Mesothelial cell of epicardium (in vitro differentiated cells): ENCODE results near the gene FHDC1. TPM values are rescaled to one million over a fixed set of nuclear protein-coding genes. Genes with fewer than 3 reads are reported as not detected.

Source experiments
- DNase-seq, 2 experiments: peaks; one replicate each; pipeline ENCODE4 v3.0.0; 2021; ENCODE audit warnings: low spot score in 2 of 2; ENCODE audit not compliant: unreplicated experiment in 2 of 2
- H3K27ac Mint-ChIP-seq: 2 replicates; pipeline ENCODE4 v1.8.0; 2021; ENCODE audit warnings: mixed read lengths
- H3K27me3 Mint-ChIP-seq: 2 replicates; pipeline ENCODE4 v1.8.0; 2021; ENCODE audit warnings: low read depth, mixed read lengths
- H3K36me3 Mint-ChIP-seq: 2 replicates; pipeline ENCODE4 v1.8.0; 2021; ENCODE audit warnings: mixed read lengths
- H3K4me1 Mint-ChIP-seq: 2 replicates; pipeline ENCODE4 v1.8.0; 2021; ENCODE audit warnings: mixed read lengths
- H3K4me3 Mint-ChIP-seq: 2 replicates; pipeline ENCODE4 v1.8.0; 2021; ENCODE audit warnings: mild to moderate bottlenecking, moderate library complexity, mixed read lengths
- H3K9me3 Mint-ChIP-seq: 2 replicates; pipeline ENCODE4 v1.8.0; 2021; ENCODE audit warnings: mixed read lengths
- total RNA-seq: library from RNA; stranded (reverse); gene quantifications from 3 replicates; pipeline ENCODE4 v1.2.1, GENCODE V29; 2021
- TF ChIP-seq, protein P1 (sequence below): fragments of 200-600 bp; sonication (generic); IDR thresholded peaks from one replicate; pipeline ENCODE4 v1.5.0; 2021; ENCODE audit warnings: antibody characterized with exemption; ENCODE audit not compliant: unreplicated experiment

The FHDC1 gene
- total RNA-seq, 1 donor from 2014 or later = 4.6 TPM

DNA sequence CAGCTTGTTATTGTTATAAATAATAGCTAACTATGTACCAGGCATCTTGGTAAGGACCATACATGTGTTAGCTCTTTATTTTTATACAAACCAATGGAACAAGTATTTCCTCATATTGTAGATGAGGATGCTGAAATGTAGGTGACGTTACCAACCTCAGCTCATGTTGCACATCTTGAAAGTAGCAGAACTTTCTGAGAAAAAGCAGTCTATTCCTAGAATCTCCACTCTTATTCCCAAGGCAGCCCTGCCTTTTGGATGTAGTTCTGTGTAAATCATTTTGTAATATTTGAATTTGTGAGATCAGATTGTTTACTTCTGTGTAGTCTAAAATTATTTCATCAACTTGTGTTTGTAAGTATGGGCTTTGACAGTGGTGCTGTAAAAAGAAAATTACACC is 5.3 kb downstream of the FHDC1 start:
- TF ChIP-seq, protein P1, sequence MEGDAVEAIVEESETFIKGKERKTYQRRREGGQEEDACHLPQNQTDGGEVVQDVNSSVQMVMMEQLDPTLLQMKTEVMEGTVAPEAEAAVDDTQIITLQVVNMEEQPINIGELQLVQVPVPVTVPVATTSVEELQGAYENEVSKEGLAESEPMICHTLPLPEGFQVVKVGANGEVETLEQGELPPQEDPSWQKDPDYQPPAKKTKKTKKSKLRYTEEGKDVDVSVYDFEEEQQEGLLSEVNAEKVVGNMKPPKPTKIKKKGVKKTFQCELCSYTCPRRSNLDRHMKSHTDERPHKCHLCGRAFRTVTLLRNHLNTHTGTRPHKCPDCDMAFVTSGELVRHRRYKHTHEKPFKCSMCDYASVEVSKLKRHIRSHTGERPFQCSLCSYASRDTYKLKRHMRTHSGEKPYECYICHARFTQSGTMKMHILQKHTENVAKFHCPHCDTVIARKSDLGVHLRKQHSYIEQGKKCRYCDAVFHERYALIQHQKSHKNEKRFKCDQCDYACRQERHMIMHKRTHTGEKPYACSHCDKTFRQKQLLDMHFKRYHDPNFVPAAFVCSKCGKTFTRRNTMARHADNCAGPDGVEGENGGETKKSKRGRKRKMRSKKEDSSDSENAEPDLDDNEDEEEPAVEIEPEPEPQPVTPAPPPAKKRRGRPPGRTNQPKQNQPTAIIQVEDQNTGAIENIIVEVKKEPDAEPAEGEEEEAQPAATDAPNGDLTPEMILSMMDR = no peak
- no peaks in the 10 kb centered on the region for H3K36me3 Mint-ChIP-seq
- H3K4me1 Mint-ChIP-seq = peaks cover 24% of the 10 kb centered on the region
- H3K4me3 Mint-ChIP-seq = no peak overlapping the region
- H3K27me3 Mint-ChIP-seq = peaks cover 33% of the 10 kb centered on the region
- H3K9me3 Mint-ChIP-seq = no peaks in the 10 kb centered on the region
- DNase-seq = no peak
- no peak overlapping the region for H3K27ac Mint-ChIP-seq

DNA sequence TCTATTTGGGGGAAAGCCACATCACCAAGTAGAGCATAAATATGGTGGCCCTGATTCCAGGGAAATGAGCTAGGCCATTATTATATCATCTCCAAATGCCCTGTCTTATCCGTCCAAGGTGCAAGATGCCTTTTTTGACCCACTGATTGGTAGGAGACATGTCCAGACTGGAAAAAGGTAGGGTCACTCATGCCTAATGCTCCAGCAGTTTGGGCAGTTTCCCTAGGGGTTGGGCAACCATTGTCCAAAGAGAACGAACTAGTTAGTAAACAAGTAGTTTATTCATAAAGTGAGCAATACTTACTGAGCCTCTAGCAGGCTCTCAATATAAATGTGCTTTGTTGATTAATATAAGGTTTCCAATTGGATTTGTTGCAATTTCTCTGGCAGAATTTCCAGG is 6.2 kb downstream of the FHDC1 start:
- no peak for DNase-seq
- TF ChIP-seq, protein P1 = no peak
- H3K4me1 Mint-ChIP-seq = peaks cover 27% of the 10 kb centered on the region

DNA sequence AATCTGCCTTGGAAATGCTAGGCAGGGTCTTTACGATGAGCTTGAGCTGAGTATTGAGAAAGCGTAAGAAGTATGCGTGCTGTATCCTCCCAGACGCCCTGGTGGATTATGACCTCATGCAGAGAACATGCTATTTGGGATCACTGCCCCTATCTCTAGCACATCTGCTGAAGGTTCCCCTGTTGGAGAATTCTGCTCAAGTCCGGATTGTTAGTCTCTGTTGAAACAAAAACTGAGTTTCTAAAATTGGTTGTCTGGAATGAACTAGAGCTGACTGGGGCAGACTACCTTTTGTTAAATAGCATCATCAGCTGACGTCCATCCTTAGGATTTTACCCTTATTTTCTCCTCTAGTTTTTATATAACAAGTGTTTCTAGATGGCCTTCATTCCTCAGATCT is 7.5 kb downstream of the FHDC1 start:
- no peaks in the 10 kb centered on the region for H3K36me3 Mint-ChIP-seq
- peaks cover 21% of the 10 kb centered on the region for H3K4me1 Mint-ChIP-seq
- DNase-seq = no peak
- peaks cover 29% of the 10 kb centered on the region for H3K27me3 Mint-ChIP-seq
- no peak overlapping the region for H3K4me3 Mint-ChIP-seq
- H3K9me3 Mint-ChIP-seq = no peaks in the 10 kb centered on the region
- TF ChIP-seq, protein P1 = no peak
- H3K27ac Mint-ChIP-seq = peak overlapping the region; percentile 19

More for the DNA sequence above, 6.2 kb downstream of the FHDC1 start:
- Mint-ChIP-seq H3K36me3 (no peaks in the 10 kb centered on the region), H3K4me3 (no peak overlapping the region), H3K27ac (no peak overlapping the region), H3K9me3 (no peaks in the 10 kb centered on the region), H3K27me3 (peaks cover 33% of the 10 kb centered on the region)

DNA sequence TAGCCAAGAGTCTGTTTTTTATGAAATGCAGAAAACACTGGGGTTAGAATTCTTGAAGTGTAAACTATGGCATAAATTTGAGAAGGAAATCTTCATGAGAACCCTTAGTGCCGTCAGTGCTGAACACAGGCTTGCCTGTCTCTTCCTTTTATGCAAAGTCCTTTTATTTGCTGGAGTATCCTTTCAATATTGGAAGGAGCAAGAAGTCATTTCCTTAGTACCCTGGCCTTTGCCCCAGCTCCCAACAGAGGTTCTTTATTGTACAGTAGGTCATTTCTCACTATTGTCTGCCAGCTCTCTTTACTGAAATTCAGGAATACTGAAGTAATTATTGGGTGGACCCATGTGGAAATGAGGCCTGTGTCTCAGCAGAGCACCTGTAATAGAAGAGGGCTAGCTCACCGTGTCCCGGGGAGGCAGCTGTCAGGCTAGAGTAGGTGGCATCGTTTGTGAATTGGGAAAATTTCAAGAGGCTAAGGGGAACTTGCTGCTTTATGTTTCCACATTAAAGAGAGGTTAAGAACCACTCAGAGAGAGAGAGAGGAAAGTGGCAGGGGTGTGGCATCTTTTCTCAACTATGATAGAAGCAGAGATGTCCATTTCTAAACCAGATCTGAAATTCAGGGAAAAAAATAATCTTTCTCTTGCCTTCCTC is 8.7 kb downstream of the FHDC1 start:
- Mint-ChIP-seq H3K4me1 (peaks cover 21% of the 10 kb centered on the region), H3K27me3 (peaks cover 21% of the 10 kb centered on the region), H3K9me3 (no peaks in the 10 kb centered on the region), H3K27ac (no peak overlapping the region), H3K36me3 (no peaks in the 10 kb centered on the region), H3K4me3 (no peak overlapping the region)
- DNase-seq = no peak
- TF ChIP-seq, protein P1 = no peak

DNA sequence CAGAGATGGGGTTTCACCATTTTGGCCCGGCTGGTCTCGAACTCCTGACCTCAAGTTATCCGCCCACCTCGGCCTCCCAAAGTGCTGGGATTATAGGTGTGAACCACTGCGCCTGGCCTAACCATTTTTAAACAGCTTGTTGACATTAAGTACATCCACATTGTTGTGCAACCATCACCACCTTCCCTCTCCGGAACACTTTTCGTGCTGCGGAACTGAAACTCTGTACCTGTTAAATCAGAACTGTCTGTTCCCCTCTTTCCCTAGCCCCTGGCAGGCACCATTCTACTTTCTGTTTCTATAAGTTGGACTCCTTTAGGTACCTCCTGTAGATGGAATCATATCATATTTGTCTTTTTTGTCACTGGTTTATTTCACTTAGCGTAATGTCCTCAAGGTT is 9.5 kb downstream of the FHDC1 start:
- Mint-ChIP-seq H3K9me3 (no peaks in the 10 kb centered on the region), H3K27ac (no peak overlapping the region), H3K36me3 (no peaks in the 10 kb centered on the region), H3K4me1 (peaks cover 22% of the 10 kb centered on the region), H3K4me3 (no peak overlapping the region), H3K27me3 (peaks cover 19% of the 10 kb centered on the region)
- TF ChIP-seq, protein P1 = no peak
- DNase-seq = no peak
